AG04449 (cell line): ENCODE results near the gene SOD3.

ENCODE experiments used
- CTCF ChIA-PET: fragments of 350-600 bp; formaldehyde crosslinking; extraction: SDS; loops from one replicate; lab custom pipeline; 2021; ENCODE audit warnings: antibody characterized with exemption; lab: Yijun Ruan, JAX
- POLR2A ChIA-PET: fragments of 400-600, 350-600 bp; formaldehyde crosslinking; extraction: SDS; loops from one replicate; lab custom pipeline; 2020; ENCODE audit warnings: antibody characterized with exemption, inconsistent platforms; lab: Yijun Ruan, JAX
- DNase-seq: peaks from one replicate; pipeline ENCODE4 v3.0.0-alpha.2; 2010; ENCODE audit warnings: low read depth, low spot score
- H3K4me3 ChIP-seq: 2 replicates; pipeline ENCODE4 v1.5.1; 2011; ENCODE audit warnings: low read depth, mild to moderate bottlenecking, control low read depth, low read length
- CTCF ChIP-seq: IDR thresholded peaks from one replicate; pipeline ENCODE4 v1.5.1; 2011; ENCODE audit warnings: mild to moderate bottlenecking, moderate library complexity, low read length, control low read depth, inconsistent platforms; ENCODE audit not compliant: insufficient read depth; ENCODE audit errors: missing control alignments

The SOD3 gene

GRCh38 chr4:24837336-24837735 lies 42.0 kb downstream of the SOD3 start:
- CTCF ChIA-PET: no interaction called here
- H3K4me3 ChIP-seq: no peak overlapping the region
- TF ChIP-seq CTCF: no peak
- POLR2A ChIA-PET: no interaction called here
- no peak for DNase-seq

- CTCF ChIA-PET: no interaction called here
- no peak overlapping the region for H3K4me3 ChIP-seq
- DNase-seq: no peak
- no peak for TF ChIP-seq CTCF
- POLR2A ChIA-PET: no interaction called here
Observed at GRCh38 chr4:24837781-24838180, 42.4 kb downstream of the SOD3 start.

GRCh38 chr4:24840362-24840761 lies 45.0 kb downstream of the SOD3 start:
- ChIA-PET POLR2A (no interaction called here), CTCF (no interaction called here)
- no peak for TF ChIP-seq CTCF
- H3K4me3 ChIP-seq: no peak overlapping the region
- no peak for DNase-seq

- DNase-seq: no peak
- CTCF ChIA-PET: no interaction called here
- POLR2A ChIA-PET: no interaction called here
Observed at GRCh38 chr4:24840826-24841543, 45.6 kb downstream of the SOD3 start.

GRCh38 chr4:24842356-24842755 lies 47.0 kb downstream of the SOD3 start:
- DNase-seq: no peak
- POLR2A ChIA-PET: no interaction called here
- CTCF ChIA-PET: no interaction called here
- H3K4me3 ChIP-seq: no peak overlapping the region
- TF ChIP-seq CTCF: no peak

More at GRCh38 chr4:24840826-24841543, 45.6 kb downstream of the SOD3 start:
- no peak overlapping the region for H3K4me3 ChIP-seq
- no peak for TF ChIP-seq CTCF

GRCh38 chr4:24843096-24843495 lies 47.7 kb downstream of the SOD3 start:
- POLR2A ChIA-PET: no interaction called here
- CTCF ChIA-PET: no interaction called here

More at GRCh38 chr4:24843096-24843495, 47.7 kb downstream of the SOD3 start:
- no peak for TF ChIP-seq CTCF
- no peak for DNase-seq
- H3K4me3 ChIP-seq: no peak overlapping the region
